HG02678 (cell line): ENCODE results near the gene GID8.
"Not testable (repeated sequence)": the region's sequence is repeated elsewhere in the genome, so short reads cannot be mapped to it uniquely, and the experiment has no call there.

ENCODE experiments used
- ATAC-seq: cut with Tn5 transposase; IDR thresholded peaks from one replicate; pipeline ENCODE4 v1.9.1; 2021; ENCODE audit warnings: mild to moderate bottlenecking, moderate library complexity; ENCODE audit not compliant: unreplicated experiment

Gene GID8

GRCh38 chr20:62921119-62921687 lies 16.7 kb upstream of the GID8 start:
- ATAC-seq, result no peak

DNA sequence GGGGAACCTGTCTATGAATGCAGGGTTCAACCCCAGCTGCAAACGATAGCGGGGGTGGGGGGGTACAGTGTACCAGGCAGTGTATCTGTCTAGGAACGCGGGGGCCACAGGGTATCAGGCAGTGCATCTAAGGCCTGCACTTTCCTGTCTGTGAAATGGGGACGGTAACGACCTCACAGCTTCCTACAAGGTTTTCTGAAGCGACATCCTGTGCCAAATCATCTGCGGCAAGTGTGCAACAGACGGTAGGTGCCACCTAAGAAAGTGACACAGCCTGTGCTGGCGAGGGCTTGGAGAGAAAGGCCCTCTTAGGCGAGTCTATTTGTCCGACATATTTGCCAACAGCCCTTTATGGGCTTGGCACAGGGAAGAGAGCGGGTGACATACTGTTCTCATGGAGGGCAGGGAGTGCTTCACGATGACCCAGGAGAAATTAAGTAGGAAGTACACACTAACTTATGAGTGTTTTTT lies 15.5 kb upstream of the GID8 start:
- no peak for ATAC-seq

DNA sequence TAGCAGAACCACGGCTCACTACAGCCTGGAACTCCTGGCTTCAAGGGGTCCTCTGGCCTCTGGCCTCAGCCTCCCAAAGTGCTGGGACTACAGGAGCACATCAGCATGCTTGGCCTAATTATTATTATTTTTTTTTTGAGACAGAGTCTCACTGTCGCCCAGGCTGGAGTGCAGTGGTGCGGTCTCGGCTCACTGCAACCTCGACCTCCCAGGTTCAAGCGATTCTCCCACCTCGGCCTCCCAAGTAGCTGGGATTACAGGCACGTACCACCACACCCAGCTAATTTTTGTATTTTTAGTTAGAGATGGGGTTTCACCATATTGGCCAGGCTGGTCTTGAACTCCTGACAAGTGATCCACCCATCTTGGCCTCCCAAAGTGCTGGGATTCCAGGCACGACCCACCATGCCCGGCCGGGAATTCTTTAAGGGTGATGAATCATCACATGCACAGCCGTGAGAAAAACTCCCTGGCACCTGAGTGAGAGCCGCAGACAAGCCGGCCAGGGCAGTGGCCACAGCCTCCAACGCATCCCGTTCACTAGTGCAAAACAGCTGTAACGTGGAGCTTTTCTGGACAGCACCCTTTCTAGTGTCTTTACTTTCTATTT lies 14.8 kb upstream of the GID8 start:
- ATAC-seq, result not testable (repeated sequence)

- ATAC-seq, result no peak
Observed at GRCh38 chr20:62923669-62924441, 14.1 kb upstream of the GID8 start.

DNA sequence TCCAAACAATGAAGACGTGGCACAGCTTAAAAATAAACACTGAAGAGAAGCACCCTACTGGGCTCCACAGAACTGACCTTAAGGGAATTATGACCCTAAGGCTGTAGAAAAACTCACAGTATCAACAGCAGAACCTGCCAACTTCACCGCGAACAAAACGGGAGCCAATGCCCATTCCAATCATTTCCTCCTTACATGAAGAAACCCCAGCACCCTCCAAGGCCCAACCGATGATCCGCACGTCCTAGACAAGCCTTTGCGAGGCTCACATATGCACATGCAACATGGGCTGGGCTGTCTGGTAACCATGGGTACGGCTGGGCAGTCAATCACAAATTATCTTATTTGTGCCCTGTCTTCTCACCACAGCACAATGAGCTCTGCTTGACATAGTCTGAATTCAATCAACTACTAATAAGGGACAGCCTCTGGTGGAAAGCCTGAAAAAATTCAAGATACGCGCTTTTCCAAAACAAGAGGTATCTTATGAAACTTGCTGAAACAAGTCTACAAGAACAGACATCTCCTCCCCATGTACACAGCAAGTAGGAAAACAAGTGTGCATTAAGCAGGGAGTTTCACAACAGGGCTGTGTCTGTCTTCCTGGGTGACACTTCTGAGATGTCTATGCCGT lies 13.4 kb upstream of the GID8 start:
- ATAC-seq, result no peak

DNA sequence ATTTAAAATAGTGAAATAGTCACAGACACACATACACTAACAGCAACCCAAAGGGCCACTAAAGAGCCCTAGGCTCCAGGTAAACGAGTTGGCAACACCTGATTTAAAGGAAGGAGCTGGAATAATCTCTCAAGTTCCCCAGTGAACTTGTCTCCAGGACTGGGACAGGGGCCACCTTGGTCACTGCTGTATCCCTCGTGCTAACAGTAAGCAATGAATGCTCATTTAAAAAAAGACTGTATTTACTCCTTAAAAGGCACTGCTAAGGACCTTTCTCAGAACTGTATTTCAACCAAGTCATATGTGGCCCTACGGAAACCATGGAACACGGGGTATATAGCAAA lies 12.9 kb upstream of the GID8 start:
- ATAC-seq, result no peak

- peak; percentile 25 for ATAC-seq
Observed at GRCh38 chr20:62925420-62926228, 12.3 kb upstream of the GID8 start.

DNA sequence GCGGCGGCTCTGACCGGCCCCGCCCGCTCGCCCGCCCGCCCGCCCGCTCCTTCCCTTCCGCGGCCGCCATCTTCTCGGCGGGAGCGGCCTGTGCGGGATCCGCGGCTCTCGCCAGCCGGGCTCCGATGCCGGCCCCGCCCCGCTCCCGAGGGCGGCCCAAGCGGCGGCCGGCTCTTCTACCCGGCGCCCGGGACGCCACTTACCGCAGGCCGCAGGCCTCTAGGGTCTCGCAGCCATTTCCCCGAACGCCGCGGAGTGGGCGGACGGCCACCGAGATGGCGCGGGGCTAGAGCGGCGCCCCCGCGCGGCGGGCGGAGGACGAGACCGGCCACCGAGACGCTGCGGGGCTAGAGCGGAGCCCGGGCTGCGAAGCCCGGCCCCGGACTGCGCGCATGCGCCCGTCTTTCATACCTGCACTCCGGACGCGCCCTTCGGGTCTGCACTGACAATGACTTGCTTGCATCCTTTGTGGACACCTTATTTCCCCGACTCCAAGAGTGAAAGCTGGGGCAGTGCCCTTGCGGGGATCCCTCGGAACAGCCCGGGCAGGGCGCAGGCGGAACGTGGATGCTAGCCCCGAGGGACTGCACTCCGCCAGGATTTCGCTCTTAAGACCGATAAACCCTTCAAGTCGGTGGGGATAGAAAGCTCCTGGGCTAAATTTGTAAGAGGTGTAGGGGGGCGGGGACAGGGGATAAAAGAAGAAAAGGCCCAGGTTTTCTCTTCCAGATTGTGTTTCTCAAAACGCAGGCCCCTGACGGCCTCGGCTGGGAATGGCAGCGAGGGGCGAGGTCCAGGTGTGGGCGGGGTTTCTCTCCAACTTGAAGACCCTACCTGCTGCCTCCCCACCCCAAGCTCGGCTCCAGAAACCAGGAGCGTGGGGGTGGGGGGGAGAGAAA lies 11.5 kb upstream of the GID8 start, which contains the start of gene DIDO1:
Gene DIDO1 (minus strand): TSS at position 277 of the 899 bp plus-strand sequence.
- ATAC-seq, result peak; percentile 80

GRCh38 chr20:62927128-62927705 lies 10.7 kb upstream of the GID8 start:
- ATAC-seq, result no peak

GRCh38 chr20:62928246-62928939 lies 9.6 kb upstream of the GID8 start:
- no peak for ATAC-seq

GRCh38 chr20:62929051-62929538 lies 8.9 kb upstream of the GID8 start:
- ATAC-seq, result no peak

DNA sequence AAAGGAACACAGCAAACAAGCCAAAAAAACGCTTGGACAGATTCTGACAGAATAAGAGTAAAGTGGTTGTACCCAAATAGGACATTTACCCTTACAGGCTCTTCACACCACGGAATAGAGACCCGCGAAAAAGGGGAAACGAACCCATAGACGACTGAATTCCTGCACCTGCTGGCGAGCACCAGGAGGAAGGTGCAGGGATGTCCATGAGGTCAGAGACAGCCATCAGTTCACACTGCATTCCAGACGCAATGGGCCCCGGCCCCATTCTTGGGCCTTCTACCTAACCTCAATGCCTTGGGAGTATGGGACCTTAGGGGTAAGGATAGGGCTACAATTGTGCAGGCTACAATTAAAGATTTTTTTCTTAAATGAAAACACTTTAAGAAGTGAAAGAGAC lies 6.5 kb upstream of the GID8 start:
- no peak for ATAC-seq

GRCh38 chr20:62933966-62934365 lies 4.0 kb upstream of the GID8 start:
- ATAC-seq, result no peak

DNA sequence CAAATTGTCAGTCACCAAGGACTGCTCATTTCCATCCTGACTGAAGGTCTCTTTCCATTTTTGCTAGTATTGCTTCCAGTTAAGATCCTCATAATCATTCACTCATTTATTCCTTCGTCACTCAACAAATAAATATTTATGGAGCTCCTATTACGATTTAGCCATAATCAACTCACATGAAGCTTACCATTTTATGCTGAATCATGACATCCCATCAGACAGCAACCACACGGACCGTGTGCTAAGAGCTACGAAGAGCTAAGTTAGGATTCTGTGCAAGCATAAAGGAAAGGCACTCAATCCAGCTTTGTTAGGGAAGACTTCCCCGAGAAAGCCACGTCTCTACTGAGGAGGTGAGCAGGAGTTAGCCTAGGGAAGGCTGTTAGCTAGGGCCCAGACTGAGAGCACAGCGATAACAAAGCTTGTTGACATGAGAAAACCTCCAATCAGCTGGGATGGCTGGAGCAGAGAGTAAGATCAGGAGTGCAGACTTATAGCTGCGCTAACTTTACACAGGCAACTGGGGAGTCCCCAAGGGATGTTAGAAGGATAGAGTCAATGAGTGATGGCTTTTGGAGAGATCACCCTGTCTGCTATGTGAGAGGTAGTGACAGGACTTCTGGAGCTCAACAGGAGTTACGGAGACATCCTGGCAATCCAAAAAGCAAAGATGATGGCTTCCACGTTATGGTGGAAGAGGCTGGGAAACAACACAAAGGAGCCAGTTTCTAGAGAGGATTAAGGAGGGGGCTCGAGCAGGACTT lies 2.6 kb upstream of the GID8 start:
- ATAC-seq, result no peak

DNA sequence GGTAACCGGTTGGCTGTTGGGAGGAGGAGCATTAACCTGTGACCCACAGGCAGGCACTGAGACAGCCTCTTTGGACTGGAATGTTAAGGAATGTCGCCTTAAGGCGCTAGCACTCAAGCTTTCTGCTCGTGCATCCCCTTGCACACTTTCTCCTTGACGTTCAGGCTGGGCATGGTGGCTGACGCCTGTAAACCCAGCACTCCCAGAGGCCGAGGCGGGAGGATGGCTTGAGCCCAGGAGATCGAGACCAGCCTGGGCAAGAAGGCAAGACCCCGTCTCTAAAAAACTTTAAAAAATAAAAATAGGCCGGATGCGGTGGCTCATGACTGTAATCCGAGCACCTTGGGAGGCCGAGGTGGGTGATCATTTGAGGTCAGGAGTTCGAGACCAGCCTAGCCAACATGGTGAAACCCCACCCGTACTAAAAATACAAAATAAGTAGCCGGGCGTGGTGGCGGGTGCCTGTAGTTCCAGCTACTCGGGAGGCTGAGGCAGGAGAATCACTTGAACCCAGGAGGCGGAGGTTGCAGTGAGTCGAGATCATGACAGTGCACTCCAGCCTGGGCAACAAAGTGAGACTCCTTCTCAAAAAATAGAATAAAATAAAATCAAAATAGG lies 1.9 kb upstream of the GID8 start:
- ATAC-seq, result no peak

GRCh38 chr20:62937268-62938104 lies 461 bp upstream of the GID8 start:
- peak; percentile 86 for ATAC-seq

DNA sequence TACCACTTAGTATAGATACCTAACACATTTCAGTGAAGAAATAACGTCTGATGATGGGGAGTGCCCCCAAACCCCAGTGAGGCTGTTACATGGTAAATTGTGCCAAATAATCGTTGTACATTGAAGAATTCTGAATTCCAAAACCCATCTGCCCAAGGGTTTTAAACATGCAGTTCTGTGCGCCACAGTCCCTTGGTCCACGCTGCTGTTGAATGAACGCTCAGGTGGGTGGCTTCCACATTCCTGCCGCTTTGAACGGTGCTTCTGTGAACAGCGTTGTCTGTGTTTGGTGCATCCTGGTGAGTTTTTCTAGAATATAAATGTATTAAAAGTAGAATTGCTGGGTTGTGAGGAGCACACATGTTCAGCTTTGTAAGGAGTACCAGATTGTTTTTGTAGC lies 2.9 kb downstream of the GID8 start:
- ATAC-seq, result no peak
